ENCODE measurements around the gene RIMBP2.

DNA sequence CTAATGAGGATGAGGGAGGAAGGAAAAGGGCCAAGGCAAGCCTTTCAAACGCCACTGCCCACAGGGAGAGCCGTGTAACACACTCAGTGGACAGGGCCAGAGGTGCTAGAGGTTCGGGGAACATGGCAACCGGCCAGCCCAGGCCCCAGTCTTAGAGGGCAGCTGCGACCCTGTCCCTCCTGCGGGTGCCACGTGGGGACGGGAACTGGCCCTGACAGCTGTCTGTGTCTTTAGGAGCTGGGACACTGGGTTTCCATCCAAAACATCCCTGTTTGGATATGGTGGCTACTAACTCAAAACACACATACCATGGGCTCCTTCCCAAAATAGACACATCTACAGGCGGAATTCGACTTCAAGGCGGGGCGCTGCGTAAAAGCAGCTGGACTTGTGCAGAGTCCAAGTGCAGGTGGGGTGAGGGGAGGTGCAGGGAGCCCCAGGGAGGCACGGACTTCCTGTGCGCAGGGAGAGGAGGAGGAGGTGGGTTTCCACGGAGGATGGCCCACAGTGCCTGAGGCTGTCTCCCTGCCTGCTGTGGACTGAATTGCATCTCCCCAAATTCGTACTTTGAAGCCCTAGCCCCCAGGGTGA, 193.8 kb downstream of the RIMBP2 start:
- TF ChIP-seq, protein P1, sequence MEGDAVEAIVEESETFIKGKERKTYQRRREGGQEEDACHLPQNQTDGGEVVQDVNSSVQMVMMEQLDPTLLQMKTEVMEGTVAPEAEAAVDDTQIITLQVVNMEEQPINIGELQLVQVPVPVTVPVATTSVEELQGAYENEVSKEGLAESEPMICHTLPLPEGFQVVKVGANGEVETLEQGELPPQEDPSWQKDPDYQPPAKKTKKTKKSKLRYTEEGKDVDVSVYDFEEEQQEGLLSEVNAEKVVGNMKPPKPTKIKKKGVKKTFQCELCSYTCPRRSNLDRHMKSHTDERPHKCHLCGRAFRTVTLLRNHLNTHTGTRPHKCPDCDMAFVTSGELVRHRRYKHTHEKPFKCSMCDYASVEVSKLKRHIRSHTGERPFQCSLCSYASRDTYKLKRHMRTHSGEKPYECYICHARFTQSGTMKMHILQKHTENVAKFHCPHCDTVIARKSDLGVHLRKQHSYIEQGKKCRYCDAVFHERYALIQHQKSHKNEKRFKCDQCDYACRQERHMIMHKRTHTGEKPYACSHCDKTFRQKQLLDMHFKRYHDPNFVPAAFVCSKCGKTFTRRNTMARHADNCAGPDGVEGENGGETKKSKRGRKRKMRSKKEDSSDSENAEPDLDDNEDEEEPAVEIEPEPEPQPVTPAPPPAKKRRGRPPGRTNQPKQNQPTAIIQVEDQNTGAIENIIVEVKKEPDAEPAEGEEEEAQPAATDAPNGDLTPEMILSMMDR (IDR thresholded peaks at IDR 0.05; ENCODE audit: low read depth, low read length): no peak
- TF ChIP-seq POLR2A (IDR thresholded peaks at IDR 0.05; ENCODE audit: extremely low read depth, insufficient read length): no peak
- no peak for TF ChIP-seq MYC (IDR thresholded peaks at IDR 0.05; ENCODE audit: low read depth, low read length)
